HEK293 (cell line): ENCODE measurements around the gene LMO1.

ENCODE experiments used
- CTCF ChIA-PET: fragments of 350-600 bp; formaldehyde crosslinking; extraction: SDS; loops from one replicate; lab custom pipeline; 2021; ENCODE audit warnings: antibody characterized with exemption; lab: Yijun Ruan, JAX
- POLR2A ChIA-PET: fragments of 300-600 bp; formaldehyde crosslinking; extraction: SDS; loops from one replicate; lab custom pipeline; 2020; ENCODE audit warnings: antibody characterized with exemption, inconsistent platforms; lab: Yijun Ruan, JAX
- H3K27ac ChIP-seq: fragments of 200-500 bp; sonication (Bioruptor generic); 2 replicates; pipeline ENCODE4 v1.5.1; 2014; ENCODE audit warnings: low read depth, low read length, control low read depth, inconsistent platforms; ENCODE audit errors: extremely low read depth
- H3K36me3 ChIP-seq, 2 experiments: fragments of 200-500 bp in 1 of 2; sonication (Bioruptor generic) in 1 of 2; 1 replicate in 1 of 2; 2 replicates in 1 of 2; pipeline ENCODE4 v1.5.1; 2014 to 2017; ENCODE audit warnings: inconsistent platforms in 2 of 2, low read length in 2 of 2; ENCODE audit not compliant: control insufficient read depth in 2 of 2, insufficient read depth in 1 of 2
- H3K4me1 ChIP-seq: fragments of 200-500 bp; sonication (Bioruptor generic); 2 replicates; pipeline ENCODE4 v1.5.1; 2014; ENCODE audit warnings: mild to moderate bottlenecking, low read length, inconsistent platforms; ENCODE audit not compliant: control insufficient read depth, insufficient read depth
- H3K4me3 ChIP-seq: 2 replicates; pipeline ENCODE4 v1.5.1; 2011; ENCODE audit warnings: low read depth, mild to moderate bottlenecking, control low read depth, low read length, moderate library complexity
- H3K9me3 ChIP-seq: fragments of 200-500 bp; sonication (Bioruptor generic); 2 replicates; pipeline ENCODE4 v1.5.1; 2014; ENCODE audit warnings: low read depth, low read length, inconsistent platforms; ENCODE audit not compliant: control insufficient read depth, insufficient read depth
- GLI4 ChIP-seq: fragments of 450-650 bp; formaldehyde crosslinking; IDR thresholded peaks from 2 replicates; pipeline ENCODE4 v1.5.1; 2016; ENCODE audit warnings: missing biosample characterization, missing genetic modification characterization
- KLF1 ChIP-seq: fragments of 450-650 bp; formaldehyde crosslinking; IDR thresholded peaks from 2 replicates; pipeline ENCODE4 v1.5.1; 2016; ENCODE audit warnings: missing biosample characterization, missing genetic modification characterization
- KLF10 ChIP-seq: fragments of 450-650 bp; IDR thresholded peaks from 2 replicates; pipeline ENCODE4 v1.5.1; 2018; ENCODE audit warnings: missing biosample characterization, mild to moderate bottlenecking, missing genetic modification characterization
- MEIS1 ChIP-seq: sonication (generic); formaldehyde crosslinking; IDR thresholded peaks from 2 replicates; pipeline ENCODE4 v1.8.1; 2022; ENCODE audit warnings: missing genetic modification reagents, mild to moderate bottlenecking, borderline replicate concordance
- MYNN ChIP-seq: fragments of 450-650 bp; formaldehyde crosslinking; IDR thresholded peaks from 2 replicates; pipeline ENCODE4 v1.5.1; 2016; ENCODE audit warnings: missing biosample characterization, missing genetic modification characterization, borderline replicate concordance
- SALL2 ChIP-seq: fragments of 450-650 bp; formaldehyde crosslinking; IDR thresholded peaks from 2 replicates; pipeline ENCODE4 v1.5.0; 2017; ENCODE audit warnings: missing biosample characterization, mild to moderate bottlenecking, missing genetic modification characterization, borderline replicate concordance
- SETDB1 ChIP-seq: IDR thresholded peaks from one replicate; pipeline ENCODE4 v1.6.1; 2017; ENCODE audit warnings: mild to moderate bottlenecking, low read length, moderate library complexity, mixed read lengths; ENCODE audit not compliant: insufficient read length
- SP2 ChIP-seq: fragments of 450-650 bp; formaldehyde crosslinking; IDR thresholded peaks from 2 replicates; pipeline ENCODE4 v1.5.1; 2016; ENCODE audit warnings: missing biosample characterization, missing genetic modification characterization
- ZBTB48 ChIP-seq: fragments of 450-650 bp; formaldehyde crosslinking; IDR thresholded peaks from 2 replicates; pipeline ENCODE4 v1.5.1; 2016; ENCODE audit warnings: missing biosample characterization, missing genetic modification characterization
- ZNF10 ChIP-seq: fragments of 450-650 bp; formaldehyde crosslinking; IDR thresholded peaks from 2 replicates; pipeline ENCODE4 v1.5.1; 2017; ENCODE audit warnings: missing biosample characterization, missing genetic modification characterization
- ZNF19 ChIP-seq: fragments of 450-650 bp; formaldehyde crosslinking; IDR thresholded peaks from 2 replicates; pipeline ENCODE4; 2016; ENCODE audit warnings: missing biosample characterization, missing genetic modification characterization, low read depth
- ZNF211 ChIP-seq: fragments of 450-650 bp; formaldehyde crosslinking; IDR thresholded peaks from 2 replicates; pipeline ENCODE4 v1.5.1; 2016; ENCODE audit warnings: low read depth, missing biosample characterization, missing genetic modification characterization
- ZNF354C ChIP-seq: fragments of 450-650 bp; formaldehyde crosslinking; IDR thresholded peaks from 2 replicates; pipeline ENCODE4 v1.5.1; 2016; ENCODE audit warnings: missing biosample characterization, missing genetic modification characterization, low read depth, borderline replicate concordance
- ZNF394 ChIP-seq: fragments of 450-650 bp; formaldehyde crosslinking; IDR thresholded peaks from 2 replicates; pipeline ENCODE4 v1.5.1; 2016; ENCODE audit warnings: missing biosample characterization, missing genetic modification characterization, mild to moderate bottlenecking, moderate library complexity, borderline replicate concordance
- ZNF416 ChIP-seq: fragments of 450-650 bp; formaldehyde crosslinking; IDR thresholded peaks from 2 replicates; pipeline ENCODE4 v1.5.1; 2016; ENCODE audit warnings: missing biosample characterization, missing genetic modification characterization
- ZNF521 ChIP-seq: fragments of 450-650 bp; formaldehyde crosslinking; IDR thresholded peaks from 2 replicates; pipeline ENCODE4 v1.5.1; 2017; ENCODE audit warnings: missing biosample characterization, mild to moderate bottlenecking, missing genetic modification characterization
- ZNF623 ChIP-seq: fragments of 450-650 bp; formaldehyde crosslinking; IDR thresholded peaks from 2 replicates; pipeline ENCODE4 v1.5.1; 2016; ENCODE audit warnings: missing biosample characterization, missing genetic modification characterization
- ZNF658 ChIP-seq: fragments of 450-650 bp; formaldehyde crosslinking; IDR thresholded peaks from 2 replicates; pipeline ENCODE4; 2016; ENCODE audit warnings: missing biosample characterization, missing genetic modification characterization
- ZNF670 ChIP-seq: fragments of 450-650 bp; formaldehyde crosslinking; IDR thresholded peaks from 2 replicates; pipeline ENCODE4 v1.5.1; 2016; ENCODE audit warnings: missing biosample characterization, missing genetic modification characterization, low read depth
- ZNF677 ChIP-seq: fragments of 450-650 bp; IDR thresholded peaks from 2 replicates; pipeline ENCODE4 v1.5.0; 2018; ENCODE audit warnings: missing biosample characterization, mild to moderate bottlenecking, missing genetic modification characterization, moderate library complexity
- ZNF785 ChIP-seq: fragments of 450-650 bp; formaldehyde crosslinking; IDR thresholded peaks from 2 replicates; pipeline ENCODE4 v1.5.1; 2016; ENCODE audit warnings: missing biosample characterization, missing genetic modification characterization
- ZNF791 ChIP-seq: fragments of 450-650 bp; formaldehyde crosslinking; IDR thresholded peaks from 2 replicates; pipeline ENCODE4 v1.5.1; 2016; ENCODE audit warnings: missing biosample characterization, missing genetic modification characterization
- ZNF837 ChIP-seq: fragments of 450-650 bp; formaldehyde crosslinking; IDR thresholded peaks from 2 replicates; pipeline ENCODE4 v1.5.1; 2016; ENCODE audit warnings: missing biosample characterization, missing genetic modification characterization
- ZSCAN30 ChIP-seq: fragments of 450-650 bp; IDR thresholded peaks from 2 replicates; pipeline ENCODE4 v1.5.1; 2018; ENCODE audit warnings: missing biosample characterization, mild to moderate bottlenecking, missing genetic modification characterization, moderate library complexity
- TF ChIP-seq, protein P1 (sequence below): IDR thresholded peaks from 2 replicates; pipeline ENCODE4 v1.6.1; 2011; ENCODE audit warnings: mild to moderate bottlenecking, low read depth, low read length, borderline replicate concordance
- TF ChIP-seq, protein P2 (sequence below): fragments of 450-650 bp; formaldehyde crosslinking; IDR thresholded peaks from 2 replicates; pipeline ENCODE4 v1.5.1; 2016; ENCODE audit warnings: missing biosample characterization, missing genetic modification characterization
- TF ChIP-seq, protein P3 (sequence below): fragments of 450-650 bp; formaldehyde crosslinking; IDR thresholded peaks from 2 replicates; pipeline ENCODE4 v1.5.1; 2016; ENCODE audit warnings: missing biosample characterization, missing genetic modification characterization
- TF ChIP-seq, protein P4 (sequence below): fragments of 450-650 bp; formaldehyde crosslinking; IDR thresholded peaks from 2 replicates; pipeline ENCODE4 v1.5.1; 2016; ENCODE audit warnings: missing biosample characterization, missing genetic modification characterization, borderline replicate concordance
- TF ChIP-seq, protein P5 (sequence below): fragments of 450-650 bp; formaldehyde crosslinking; IDR thresholded peaks from 2 replicates; pipeline ENCODE4 v1.5.1; 2017; ENCODE audit warnings: missing biosample characterization, missing genetic modification characterization

LMO1 gene

DNA sequence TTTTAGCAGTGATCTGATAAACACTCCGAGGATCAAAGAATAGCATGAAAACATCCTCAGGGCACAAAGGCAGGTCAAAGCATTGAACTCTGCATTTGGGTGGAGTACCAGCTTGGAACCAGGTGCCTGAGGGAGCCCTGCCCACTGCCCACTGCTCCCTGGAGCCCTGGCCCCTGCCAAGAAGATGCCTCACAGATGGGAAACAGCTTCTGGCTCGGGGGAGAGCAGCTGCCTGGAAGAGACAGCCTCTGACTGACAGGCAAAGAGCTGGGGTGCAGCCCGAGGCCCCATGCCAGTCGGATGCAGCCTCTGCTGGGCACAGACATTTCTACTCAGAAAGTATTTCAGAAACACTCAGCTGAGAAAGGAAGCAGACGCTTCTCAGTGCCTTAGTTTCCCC, 13.2 kb downstream of the LMO1 start:
- TF ChIP-seq, protein P1, sequence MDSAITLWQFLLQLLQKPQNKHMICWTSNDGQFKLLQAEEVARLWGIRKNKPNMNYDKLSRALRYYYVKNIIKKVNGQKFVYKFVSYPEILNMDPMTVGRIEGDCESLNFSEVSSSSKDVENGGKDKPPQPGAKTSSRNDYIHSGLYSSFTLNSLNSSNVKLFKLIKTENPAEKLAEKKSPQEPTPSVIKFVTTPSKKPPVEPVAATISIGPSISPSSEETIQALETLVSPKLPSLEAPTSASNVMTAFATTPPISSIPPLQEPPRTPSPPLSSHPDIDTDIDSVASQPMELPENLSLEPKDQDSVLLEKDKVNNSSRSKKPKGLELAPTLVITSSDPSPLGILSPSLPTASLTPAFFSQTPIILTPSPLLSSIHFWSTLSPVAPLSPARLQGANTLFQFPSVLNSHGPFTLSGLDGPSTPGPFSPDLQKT: no peak
- TF ChIP-seq ZNF354C: no peak
- TF ChIP-seq ZNF791 (tag by site-specific recombination): no peak
- TF ChIP-seq ZNF623 (tag by site-specific recombination): no peak
- TF ChIP-seq MEIS1: no peak
- TF ChIP-seq, protein P2, sequence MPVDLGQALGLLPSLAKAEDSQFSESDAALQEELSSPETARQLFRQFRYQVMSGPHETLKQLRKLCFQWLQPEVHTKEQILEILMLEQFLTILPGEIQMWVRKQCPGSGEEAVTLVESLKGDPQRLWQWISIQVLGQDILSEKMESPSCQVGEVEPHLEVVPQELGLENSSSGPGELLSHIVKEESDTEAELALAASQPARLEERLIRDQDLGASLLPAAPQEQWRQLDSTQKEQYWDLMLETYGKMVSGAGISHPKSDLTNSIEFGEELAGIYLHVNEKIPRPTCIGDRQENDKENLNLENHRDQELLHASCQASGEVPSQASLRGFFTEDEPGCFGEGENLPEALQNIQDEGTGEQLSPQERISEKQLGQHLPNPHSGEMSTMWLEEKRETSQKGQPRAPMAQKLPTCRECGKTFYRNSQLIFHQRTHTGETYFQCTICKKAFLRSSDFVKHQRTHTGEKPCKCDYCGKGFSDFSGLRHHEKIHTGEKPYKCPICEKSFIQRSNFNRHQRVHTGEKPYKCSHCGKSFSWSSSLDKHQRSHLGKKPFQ (tag by site-specific recombination): no peak
- no peak for TF ChIP-seq ZSCAN30 (tag by site-specific recombination)
- TF ChIP-seq ZNF670 (tag by site-specific recombination): no peak
- no peak for TF ChIP-seq ZNF837 (tag by site-specific recombination)
- TF ChIP-seq SP2 (tag by site-specific recombination): no peak
- no peak for TF ChIP-seq ZNF394 (tag by site-specific recombination)
- no peak for TF ChIP-seq ZNF19 (tag by site-specific recombination)
- TF ChIP-seq ZNF211: no peak
- TF ChIP-seq ZBTB48 (tag by site-specific recombination): no peak
- TF ChIP-seq KLF10 (tag by site-specific recombination): no peak
- no peak for TF ChIP-seq GLI4 (tag by site-specific recombination)
- no peak for TF ChIP-seq ZNF677 (tag by site-specific recombination)
- TF ChIP-seq, all 188 proteins: peak for 0
- H3K4me3 ChIP-seq: no peak overlapping the region
- ChIA-PET POLR2A (no interaction called here), CTCF (interaction anchor here (0.7 to 5.2 kb wide), 2 partner anchors 13 to 14 kb away, joined by 3 to 40 read pairs; partner anchors contain the start of gene LMO1)
- H3K36me3 ChIP-seq: no peaks in the 10 kb centered on the region
- H3K4me1 ChIP-seq: no peaks in the 10 kb centered on the region
- H3K27ac ChIP-seq: no peak overlapping the region
- H3K9me3 ChIP-seq: no peaks in the 10 kb centered on the region

DNA sequence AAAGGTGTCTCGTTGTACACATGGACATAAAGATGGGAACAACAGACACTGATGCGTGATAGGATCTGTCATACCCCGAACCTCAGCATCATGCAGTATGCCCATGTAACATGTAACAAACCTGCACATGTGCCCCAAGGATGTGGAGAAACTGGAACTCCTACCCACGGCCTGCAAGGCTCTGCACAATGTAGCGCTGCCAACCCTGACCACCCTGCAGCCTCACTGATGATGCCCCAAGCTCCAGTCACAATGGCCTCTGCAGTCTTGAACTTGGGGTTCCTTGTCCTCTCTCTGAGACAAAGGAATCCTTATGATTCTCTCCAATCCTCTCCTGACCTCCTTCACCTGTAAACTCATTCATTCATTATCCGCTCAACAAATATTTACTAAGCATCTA, 14.2 kb downstream of the LMO1 start:
- no peaks in the 10 kb centered on the region for H3K4me1 ChIP-seq
- ChIA-PET CTCF (interaction anchor here (1.1 to 5.2 kb wide), 2 partner anchors 15 to 318 kb away, joined by 5 to 40 read pairs; partner anchors contain the start of gene LMO1), POLR2A (interaction anchor here (1.0 kb wide), 1 partner anchor 13 kb away, joined by 3 read pairs; no protein-coding TSS in a partner anchor)
- no peak overlapping the region for H3K4me3 ChIP-seq
- no peak overlapping the region for H3K27ac ChIP-seq
- no peaks in the 10 kb centered on the region for H3K9me3 ChIP-seq
- H3K36me3 ChIP-seq: no peaks in the 10 kb centered on the region
- no peak for TF ChIP-seq ZNF416 (tag by site-specific recombination)
- TF ChIP-seq ZNF677 (tag by site-specific recombination): no peak
- TF ChIP-seq ZNF521 (tag by site-specific recombination): no peak
- no peak for TF ChIP-seq ZNF394 (tag by site-specific recombination)
- TF ChIP-seq, protein P3, sequence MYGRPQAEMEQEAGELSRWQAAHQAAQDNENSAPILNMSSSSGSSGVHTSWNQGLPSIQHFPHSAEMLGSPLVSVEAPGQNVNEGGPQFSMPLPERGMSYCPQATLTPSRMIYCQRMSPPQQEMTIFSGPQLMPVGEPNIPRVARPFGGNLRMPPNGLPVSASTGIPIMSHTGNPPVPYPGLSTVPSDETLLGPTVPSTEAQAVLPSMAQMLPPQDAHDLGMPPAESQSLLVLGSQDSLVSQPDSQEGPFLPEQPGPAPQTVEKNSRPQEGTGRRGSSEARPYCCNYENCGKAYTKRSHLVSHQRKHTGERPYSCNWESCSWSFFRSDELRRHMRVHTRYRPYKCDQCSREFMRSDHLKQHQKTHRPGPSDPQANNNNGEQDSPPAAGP: no peak
- no peak for TF ChIP-seq ZNF658
- TF ChIP-seq, protein P4, sequence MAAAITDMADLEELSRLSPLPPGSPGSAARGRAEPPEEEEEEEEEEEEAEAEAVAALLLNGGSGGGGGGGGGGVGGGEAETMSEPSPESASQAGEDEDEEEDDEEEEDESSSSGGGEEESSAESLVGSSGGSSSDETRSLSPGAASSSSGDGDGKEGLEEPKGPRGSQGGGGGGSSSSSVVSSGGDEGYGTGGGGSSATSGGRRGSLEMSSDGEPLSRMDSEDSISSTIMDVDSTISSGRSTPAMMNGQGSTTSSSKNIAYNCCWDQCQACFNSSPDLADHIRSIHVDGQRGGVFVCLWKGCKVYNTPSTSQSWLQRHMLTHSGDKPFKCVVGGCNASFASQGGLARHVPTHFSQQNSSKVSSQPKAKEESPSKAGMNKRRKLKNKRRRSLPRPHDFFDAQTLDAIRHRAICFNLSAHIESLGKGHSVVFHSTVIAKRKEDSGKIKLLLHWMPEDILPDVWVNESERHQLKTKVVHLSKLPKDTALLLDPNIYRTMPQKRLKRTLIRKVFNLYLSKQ (tag by site-specific recombination): no peak
- TF ChIP-seq SALL2 (tag by site-specific recombination): no peak
- TF ChIP-seq, protein P1: no peak
- no peak for TF ChIP-seq KLF1 (tag by site-specific recombination)
- no peak for TF ChIP-seq ZNF785 (tag by site-specific recombination)
- no peak for TF ChIP-seq SETDB1
- TF ChIP-seq MYNN: no peak
- TF ChIP-seq ZNF10: no peak
- TF ChIP-seq, protein P5, sequence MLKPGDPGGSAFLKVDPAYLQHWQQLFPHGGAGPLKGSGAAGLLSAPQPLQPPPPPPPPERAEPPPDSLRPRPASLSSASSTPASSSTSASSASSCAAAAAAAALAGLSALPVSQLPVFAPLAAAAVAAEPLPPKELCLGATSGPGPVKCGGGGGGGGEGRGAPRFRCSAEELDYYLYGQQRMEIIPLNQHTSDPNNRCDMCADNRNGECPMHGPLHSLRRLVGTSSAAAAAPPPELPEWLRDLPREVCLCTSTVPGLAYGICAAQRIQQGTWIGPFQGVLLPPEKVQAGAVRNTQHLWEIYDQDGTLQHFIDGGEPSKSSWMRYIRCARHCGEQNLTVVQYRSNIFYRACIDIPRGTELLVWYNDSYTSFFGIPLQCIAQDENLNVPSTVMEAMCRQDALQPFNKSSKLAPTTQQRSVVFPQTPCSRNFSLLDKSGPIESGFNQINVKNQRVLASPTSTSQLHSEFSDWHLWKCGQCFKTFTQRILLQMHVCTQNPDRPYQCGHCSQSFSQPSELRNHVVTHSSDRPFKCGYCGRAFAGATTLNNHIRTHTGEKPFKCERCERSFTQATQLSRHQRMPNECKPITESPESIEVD (tag by site-specific recombination): no peak
